BE2C (cell line): ENCODE measurements around the gene HOXD10.

Experiments used
- DNase-seq: peaks from one replicate; pipeline ENCODE4 v3.0.0-alpha.2; 2020
- H3K27me3 ChIP-seq: fragments of 250-450 bp; sonication (Bioruptor Pico); 2 replicates; pipeline ENCODE4 v1.5.1; 2020; ENCODE audit warnings: mild to moderate bottlenecking
- H3K36me3 ChIP-seq: fragments of 250-450 bp; sonication (Bioruptor Pico); 2 replicates; pipeline ENCODE4 v1.5.1; 2020; ENCODE audit warnings: mild to moderate bottlenecking
- H3K4me1 ChIP-seq: fragments of 250-450 bp; sonication (Bioruptor Pico); 2 replicates; pipeline ENCODE4 v1.5.1; 2020
- H3K4me3 ChIP-seq: 2 replicates; pipeline ENCODE4 v1.5.1; 2011; ENCODE audit warnings: low read depth, low read length
- H3K9me3 ChIP-seq: fragments of 250-450 bp; sonication (Bioruptor Pico); 2 replicates; pipeline ENCODE4 v1.5.1; 2020
- TF ChIP-seq, protein P1 (sequence below): IDR thresholded peaks from 2 replicates; pipeline ENCODE4 v1.5.1; 2012; ENCODE audit warnings: mild to moderate bottlenecking, low read depth, low read length

HOXD10 gene

DNA sequence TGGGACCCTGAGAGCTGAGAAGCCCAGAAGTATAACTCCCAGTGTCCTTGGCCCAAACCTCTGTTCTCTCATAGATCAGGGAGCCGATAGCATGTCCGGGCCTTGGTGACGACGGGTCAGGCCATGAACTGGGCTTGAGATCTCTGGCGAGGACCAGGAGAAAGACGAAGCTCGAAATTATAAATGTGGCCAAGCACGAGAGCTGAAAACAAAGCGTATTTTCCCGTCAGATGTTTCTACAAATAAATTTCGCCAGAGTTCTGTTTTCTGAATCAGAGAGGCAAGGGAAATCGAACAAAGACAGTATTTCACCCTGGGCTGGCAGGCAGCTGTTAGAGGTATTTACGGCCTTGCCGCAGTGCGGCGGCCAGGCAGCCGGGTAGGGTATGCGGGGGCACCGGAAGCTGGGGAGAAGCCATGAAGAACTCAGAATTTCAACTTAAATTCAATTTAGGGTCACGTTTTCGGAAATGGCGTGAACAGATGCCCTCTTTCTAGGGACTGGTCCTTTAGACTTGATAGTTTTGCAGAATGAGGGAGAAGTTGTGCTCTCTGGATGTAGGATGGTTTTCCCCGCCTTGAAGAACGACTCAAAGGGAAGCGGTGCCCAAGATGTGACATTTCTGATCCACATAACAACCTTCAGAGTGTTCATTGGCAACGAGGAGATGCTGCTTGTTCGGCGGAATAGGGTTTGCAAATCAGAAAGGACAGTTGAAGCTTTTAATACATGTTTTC lies 22.5 kb downstream of the HOXD10 start:
- H3K4me1 ChIP-seq, result peaks cover 7% of the 10 kb centered on the region; the same call in 1 of the 2 replicates

GRCh38 chr2:176139661-176140512 lies 23.3 kb downstream of the HOXD10 start:
- Histone ChIP-seq H3K27me3 (no peaks in the 10 kb centered on the region), H3K4me1 (peaks cover 5% of the 10 kb centered on the region; the same call in 1 of the 2 replicates), H3K9me3 (no peaks in the 10 kb centered on the region), H3K4me3 (peak overlapping the region; percentile 60), H3K36me3 (no peaks in the 10 kb centered on the region)
- TF ChIP-seq, protein P1, sequence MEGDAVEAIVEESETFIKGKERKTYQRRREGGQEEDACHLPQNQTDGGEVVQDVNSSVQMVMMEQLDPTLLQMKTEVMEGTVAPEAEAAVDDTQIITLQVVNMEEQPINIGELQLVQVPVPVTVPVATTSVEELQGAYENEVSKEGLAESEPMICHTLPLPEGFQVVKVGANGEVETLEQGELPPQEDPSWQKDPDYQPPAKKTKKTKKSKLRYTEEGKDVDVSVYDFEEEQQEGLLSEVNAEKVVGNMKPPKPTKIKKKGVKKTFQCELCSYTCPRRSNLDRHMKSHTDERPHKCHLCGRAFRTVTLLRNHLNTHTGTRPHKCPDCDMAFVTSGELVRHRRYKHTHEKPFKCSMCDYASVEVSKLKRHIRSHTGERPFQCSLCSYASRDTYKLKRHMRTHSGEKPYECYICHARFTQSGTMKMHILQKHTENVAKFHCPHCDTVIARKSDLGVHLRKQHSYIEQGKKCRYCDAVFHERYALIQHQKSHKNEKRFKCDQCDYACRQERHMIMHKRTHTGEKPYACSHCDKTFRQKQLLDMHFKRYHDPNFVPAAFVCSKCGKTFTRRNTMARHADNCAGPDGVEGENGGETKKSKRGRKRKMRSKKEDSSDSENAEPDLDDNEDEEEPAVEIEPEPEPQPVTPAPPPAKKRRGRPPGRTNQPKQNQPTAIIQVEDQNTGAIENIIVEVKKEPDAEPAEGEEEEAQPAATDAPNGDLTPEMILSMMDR, result no peak
- peak; percentile 50 for DNase-seq

More for the DNA sequence above, 22.5 kb downstream of the HOXD10 start:
- TF ChIP-seq, protein P1, result no peak
- Histone ChIP-seq H3K9me3 (no peaks in the 10 kb centered on the region), H3K36me3 (no peaks in the 10 kb centered on the region), H3K4me3 (no peak overlapping the region), H3K27me3 (no peaks in the 10 kb centered on the region)
- DNase-seq, result no peak

GRCh38 chr2:176140513-176141317 lies 24.1 kb downstream of the HOXD10 start:
- TF ChIP-seq, protein P1, result peak; percentile 62
- Histone ChIP-seq H3K4me3 (peak overlapping the region; percentile 60), H3K27me3 (no peaks in the 10 kb centered on the region), H3K4me1 (no peaks in the 10 kb centered on the region), H3K36me3 (no peaks in the 10 kb centered on the region), H3K9me3 (no peaks in the 10 kb centered on the region)
- peak; percentile 85 for DNase-seq

GRCh38 chr2:176142281-176142680 lies 25.7 kb downstream of the HOXD10 start:
- TF ChIP-seq, protein P1, result no peak
- Histone ChIP-seq H3K4me1 (no peaks in the 10 kb centered on the region), H3K4me3 (no peak overlapping the region), H3K9me3 (no peaks in the 10 kb centered on the region), H3K36me3 (no peaks in the 10 kb centered on the region), H3K27me3 (no peaks in the 10 kb centered on the region)
- no peak for DNase-seq

DNA sequence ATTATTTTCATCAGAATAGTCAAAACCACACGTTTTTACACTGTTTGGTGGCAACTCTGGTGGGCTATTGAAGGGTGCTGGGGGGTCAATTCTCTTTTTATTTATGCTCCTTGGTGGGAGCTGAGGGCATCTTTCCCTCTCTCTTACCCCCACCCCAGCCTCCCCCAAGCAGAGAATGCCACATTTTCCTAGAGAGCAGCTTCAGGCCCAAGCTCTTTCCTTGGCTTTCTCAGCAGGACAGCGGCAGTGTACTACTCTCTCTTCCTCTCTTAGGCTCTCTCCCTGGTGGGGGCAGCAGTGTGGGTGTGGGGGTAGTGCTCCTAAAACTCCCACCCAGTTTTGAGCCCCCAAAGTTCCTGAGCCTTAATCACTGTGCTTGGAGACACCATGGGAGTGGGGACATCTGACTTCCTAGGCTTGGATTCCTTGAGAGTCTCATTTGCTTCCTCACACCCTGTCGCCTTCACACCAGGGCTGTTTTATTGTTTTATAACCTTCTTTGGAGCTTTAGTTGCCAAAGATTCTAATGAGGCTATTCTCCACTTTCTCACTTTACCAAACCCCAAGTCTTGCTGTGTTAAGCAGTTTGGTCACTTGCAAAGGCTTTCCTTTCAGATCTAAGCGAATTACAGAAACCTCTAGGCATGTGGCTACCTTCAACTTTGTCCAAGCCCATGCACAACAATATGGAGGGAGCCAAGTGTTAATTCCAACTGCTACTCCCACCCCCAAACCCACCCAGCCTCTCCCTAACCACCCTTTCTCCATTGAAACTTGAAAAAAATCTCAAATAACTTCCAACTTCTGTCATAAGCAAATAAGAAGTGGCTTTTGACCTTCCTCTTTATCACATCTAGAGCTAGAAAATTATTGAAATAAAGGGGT lies 28.7 kb downstream of the HOXD10 start:
- no peak for DNase-seq
- TF ChIP-seq, protein P1, result no peak
- H3K9me3 ChIP-seq, result no peaks in the 10 kb centered on the region
- H3K36me3 ChIP-seq, result no peaks in the 10 kb centered on the region
- H3K27me3 ChIP-seq, result no peaks in the 10 kb centered on the region
- no peak overlapping the region for H3K4me3 ChIP-seq
- H3K4me1 ChIP-seq, result no peaks in the 10 kb centered on the region
